Neural progenitor cell (in vitro differentiated cells): Measurements from ENCODE around the gene NBAS. TPM values are rescaled to one million over a fixed set of nuclear protein-coding genes. Genes with fewer than 3 reads are reported as not detected.

Source experiments
- DNase-seq: peaks from one replicate; pipeline ENCODE4 v3.0.0-alpha.2; 2016; ENCODE audit warnings: low spot score
- H2AFZ ChIP-seq: fragments of 200-600 bp; sonication (generic); replicated peaks from 2 replicates; pipeline ENCODE4 v1.6.1; 2016; ENCODE audit warnings: antibody characterized with exemption
- H3F3A ChIP-seq: fragments of 200-600 bp; sonication (generic); 2 replicates; pipeline ENCODE4 v1.6.1; 2016; ENCODE audit warnings: antibody characterized with exemption, low read depth
- H3K27ac ChIP-seq: fragments of 200-600 bp; sonication (generic); 2 replicates; pipeline ENCODE4 v1.5.1; 2016; ENCODE audit warnings: mild to moderate bottlenecking
- H3K27me3 ChIP-seq: fragments of 200-600 bp; sonication (generic); 2 replicates; pipeline ENCODE4 v1.6.1; 2016; ENCODE audit warnings: mild to moderate bottlenecking, moderate library complexity
- H3K36me3 ChIP-seq: fragments of 200-600 bp; sonication (generic); 2 replicates; pipeline ENCODE4 v1.5.1; 2016
- H3K4me1 ChIP-seq: fragments of 200-600 bp; sonication (generic); 2 replicates; pipeline ENCODE4 v1.6.1; 2016; ENCODE audit warnings: mixed run types
- H3K4me2 ChIP-seq: fragments of 200-600 bp; sonication (generic); 2 replicates; pipeline ENCODE4 v1.6.1; 2016
- H3K4me3 ChIP-seq: fragments of 200-600 bp; sonication (generic); 2 replicates; pipeline ENCODE4 v1.5.1; 2016
- H3K79me2 ChIP-seq: fragments of 200-600 bp; sonication (generic); 2 replicates; pipeline ENCODE4 v1.6.1; 2016; ENCODE audit warnings: low read depth
- H3K9ac ChIP-seq: fragments of 200-600 bp; sonication (generic); 2 replicates; pipeline ENCODE4 v1.6.1; 2016
- H3K9me3 ChIP-seq: fragments of 200-600 bp; sonication (generic); 2 replicates; pipeline ENCODE4 v1.5.1; 2016; ENCODE audit warnings: low read depth
- H4K20me1 ChIP-seq: fragments of 200-600 bp; sonication (generic); 2 replicates; pipeline ENCODE4 v1.6.1; 2016; ENCODE audit warnings: low read depth
- H3K27ac Mint-ChIP-seq: 3 replicates; pipeline ENCODE4 v1.8.0; 2021; ENCODE audit warnings: mixed read lengths
- H3K27me3 Mint-ChIP-seq: 2 replicates; pipeline ENCODE4 v1.8.0; 2022; ENCODE audit warnings: low read depth, mild to moderate bottlenecking, inconsistent platforms, moderate library complexity, mixed read lengths; ENCODE audit not compliant: insufficient read depth
- H3K36me3 Mint-ChIP-seq: 3 replicates; pipeline ENCODE4 v1.8.0; 2021; ENCODE audit warnings: mixed read lengths
- H3K4me1 Mint-ChIP-seq: 3 replicates; pipeline ENCODE4 v1.8.0; 2021; ENCODE audit warnings: mixed read lengths
- H3K4me3 Mint-ChIP-seq: 3 replicates; pipeline ENCODE4 v1.8.0; 2021; ENCODE audit warnings: mild to moderate bottlenecking, moderate library complexity, mixed read lengths
- H3K9me3 Mint-ChIP-seq: 3 replicates; pipeline ENCODE4 v1.8.0; 2020; ENCODE audit warnings: mixed read lengths
- EZH2 ChIP-seq: fragments of 200-600 bp; sonication (generic); IDR thresholded peaks from 2 replicates; pipeline ENCODE4 v1.6.1; 2017; ENCODE audit warnings: antibody characterized with exemption, mild to moderate bottlenecking, moderate library complexity
- EZH2phosphoT487 ChIP-seq: fragments of 200-600 bp; sonication (generic); IDR thresholded peaks from 2 replicates; pipeline ENCODE4 v1.6.1; 2017; ENCODE audit warnings: antibody characterized with exemption
- total RNA-seq: library from RNA; depleted of rRNA; stranded (reverse); fragments of >200 nt; gene quantifications from 2 replicates; pipeline ENCODE4 v1.2.3, GENCODE V29; 2015; ENCODE audit warnings: low replicate concordance
- TF ChIP-seq, protein P1 (sequence below): fragments of 200-600 bp; sonication (generic); IDR thresholded peaks from 2 replicates; pipeline ENCODE4 v1.5.1; 2017; ENCODE audit warnings: antibody characterized with exemption, mild to moderate bottlenecking

The NBAS gene
- total RNA-seq, 1 donor from 2014 or later, result 58.0 TPM

DNA sequence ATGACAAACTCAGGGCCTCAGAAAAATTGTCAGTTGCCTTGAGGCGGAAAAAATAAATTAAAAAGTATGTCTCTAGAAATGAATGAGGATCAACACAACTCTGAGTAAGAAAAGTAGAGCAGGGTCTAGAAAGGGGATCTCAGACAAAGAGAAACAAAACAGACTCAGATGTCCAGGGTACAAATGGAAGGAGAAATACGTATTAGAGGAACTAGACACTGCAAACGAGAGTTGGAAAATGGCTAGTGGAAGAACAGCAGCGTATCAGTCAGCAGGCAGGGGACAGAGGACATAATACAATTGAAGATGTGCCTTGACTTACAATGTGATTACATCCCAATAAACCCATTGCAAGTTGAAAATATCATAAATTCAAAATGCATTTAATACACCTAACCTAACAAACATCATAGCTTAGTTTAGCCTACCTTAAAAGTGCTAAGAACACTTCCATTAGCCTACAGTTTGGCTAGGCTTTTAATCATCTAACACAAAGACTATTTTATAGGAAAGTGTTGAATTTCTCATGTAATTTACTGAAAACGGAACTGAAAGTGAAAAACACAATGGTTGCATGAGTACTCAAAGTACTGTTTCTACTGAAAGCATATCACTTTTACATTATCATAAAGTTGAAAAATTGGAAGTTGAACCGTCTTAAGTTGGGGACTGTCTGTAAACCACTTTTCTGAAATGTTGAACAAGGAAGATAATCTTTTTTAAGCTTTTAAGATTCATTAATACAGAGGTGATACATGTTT, 182.8 kb downstream of the NBAS start:
- Mint-ChIP-seq H3K27me3 (no peaks in the 10 kb centered on the region), H3K9me3 (no peaks in the 10 kb centered on the region), H3K36me3 (peaks cover 14% of the 10 kb centered on the region), H3K4me3 (no peak overlapping the region), H3K4me1 (no peaks in the 10 kb centered on the region), H3K27ac (peak overlapping the region; percentile 15)
- Histone ChIP-seq H3K27ac (no peak overlapping the region), H4K20me1 (no peaks in the 10 kb centered on the region), H3K4me3 (no peak overlapping the region), H3K9ac (no peak overlapping the region), H2AFZ (no peak overlapping the region), H3K36me3 (no peaks in the 10 kb centered on the region), H3K4me1 (no peaks in the 10 kb centered on the region), H3F3A (no peaks in the 10 kb centered on the region), H3K27me3 (no peaks in the 10 kb centered on the region), H3K4me2 (no peak overlapping the region), H3K79me2 (no peaks in the 10 kb centered on the region), H3K9me3 (no peaks in the 10 kb centered on the region)
- no peak for DNase-seq
- TF ChIP-seq, protein P1, sequence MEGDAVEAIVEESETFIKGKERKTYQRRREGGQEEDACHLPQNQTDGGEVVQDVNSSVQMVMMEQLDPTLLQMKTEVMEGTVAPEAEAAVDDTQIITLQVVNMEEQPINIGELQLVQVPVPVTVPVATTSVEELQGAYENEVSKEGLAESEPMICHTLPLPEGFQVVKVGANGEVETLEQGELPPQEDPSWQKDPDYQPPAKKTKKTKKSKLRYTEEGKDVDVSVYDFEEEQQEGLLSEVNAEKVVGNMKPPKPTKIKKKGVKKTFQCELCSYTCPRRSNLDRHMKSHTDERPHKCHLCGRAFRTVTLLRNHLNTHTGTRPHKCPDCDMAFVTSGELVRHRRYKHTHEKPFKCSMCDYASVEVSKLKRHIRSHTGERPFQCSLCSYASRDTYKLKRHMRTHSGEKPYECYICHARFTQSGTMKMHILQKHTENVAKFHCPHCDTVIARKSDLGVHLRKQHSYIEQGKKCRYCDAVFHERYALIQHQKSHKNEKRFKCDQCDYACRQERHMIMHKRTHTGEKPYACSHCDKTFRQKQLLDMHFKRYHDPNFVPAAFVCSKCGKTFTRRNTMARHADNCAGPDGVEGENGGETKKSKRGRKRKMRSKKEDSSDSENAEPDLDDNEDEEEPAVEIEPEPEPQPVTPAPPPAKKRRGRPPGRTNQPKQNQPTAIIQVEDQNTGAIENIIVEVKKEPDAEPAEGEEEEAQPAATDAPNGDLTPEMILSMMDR, result no peak
- TF ChIP-seq EZH2 (no peak), EZH2phosphoT487 (no peak)

DNA sequence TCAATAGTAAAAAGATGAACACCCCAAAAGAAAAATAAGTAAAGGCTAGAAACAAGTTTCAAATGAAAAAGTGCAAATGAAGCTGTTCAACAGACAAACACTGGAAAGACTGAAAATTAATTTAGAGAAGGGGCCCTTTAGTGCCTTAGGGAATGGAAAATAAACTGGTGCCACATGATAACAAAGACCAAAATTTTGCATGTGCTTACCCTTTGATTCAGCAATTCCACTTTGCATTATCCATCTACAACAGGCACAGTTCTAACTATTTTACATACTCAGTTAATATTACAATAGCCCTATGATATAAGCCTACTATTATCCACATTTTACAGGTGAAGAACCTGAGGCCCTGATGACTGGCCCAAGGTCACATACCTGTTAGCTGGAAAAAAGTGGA, 183.9 kb downstream of the NBAS start:
- Histone ChIP-seq H3K4me3 (no peak overlapping the region), H3K4me2 (no peak overlapping the region), H2AFZ (no peak overlapping the region), H3K36me3 (no peaks in the 10 kb centered on the region), H3K9me3 (no peaks in the 10 kb centered on the region), H3K4me1 (no peaks in the 10 kb centered on the region), H4K20me1 (no peaks in the 10 kb centered on the region), H3F3A (no peaks in the 10 kb centered on the region), H3K9ac (no peak overlapping the region), H3K27ac (no peak overlapping the region), H3K27me3 (no peaks in the 10 kb centered on the region), H3K79me2 (no peaks in the 10 kb centered on the region)
- H3K4me3 Mint-ChIP-seq, result no peak overlapping the region
- no peaks in the 10 kb centered on the region for H3K9me3 Mint-ChIP-seq
- H3K4me1 Mint-ChIP-seq, result no peaks in the 10 kb centered on the region
- H3K36me3 Mint-ChIP-seq, result peaks cover 10% of the 10 kb centered on the region
- DNase-seq, result no peak
- H3K27me3 Mint-ChIP-seq, result no peaks in the 10 kb centered on the region
- no peak overlapping the region for H3K27ac Mint-ChIP-seq
- TF ChIP-seq EZH2, result no peak
- TF ChIP-seq, protein P1, result no peak
- TF ChIP-seq EZH2phosphoT487, result no peak

DNA sequence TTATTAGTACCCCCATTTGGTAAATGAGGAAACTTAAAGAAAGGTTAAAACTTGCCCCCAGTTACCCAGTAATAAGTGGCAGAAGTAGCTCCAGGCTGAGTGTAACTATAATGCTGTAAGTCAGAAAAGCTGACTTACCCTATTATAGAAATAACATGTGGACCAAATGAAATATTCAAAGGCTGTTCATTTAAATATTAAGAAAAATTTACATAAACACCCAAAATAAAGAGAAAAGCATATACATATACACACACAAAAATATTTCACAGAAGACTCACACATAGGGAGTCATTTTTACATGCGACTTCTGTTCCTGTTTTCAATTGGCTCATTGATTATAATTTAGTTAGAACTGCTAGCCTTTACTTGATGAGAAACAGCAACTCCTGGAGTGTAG, 189.1 kb downstream of the NBAS start:
- Histone ChIP-seq H3K4me1 (no peaks in the 10 kb centered on the region), H3K27ac (no peak overlapping the region), H4K20me1 (no peaks in the 10 kb centered on the region), H3K4me2 (no peak overlapping the region), H3K79me2 (no peaks in the 10 kb centered on the region), H3F3A (no peaks in the 10 kb centered on the region), H3K4me3 (no peak overlapping the region), H3K36me3 (no peaks in the 10 kb centered on the region), H3K9ac (no peak overlapping the region), H2AFZ (no peak overlapping the region), H3K9me3 (no peaks in the 10 kb centered on the region), H3K27me3 (no peaks in the 10 kb centered on the region)
- no peak overlapping the region for H3K4me3 Mint-ChIP-seq
- H3K36me3 Mint-ChIP-seq, result peaks cover 8% of the 10 kb centered on the region
- H3K27ac Mint-ChIP-seq, result no peak overlapping the region
- H3K4me1 Mint-ChIP-seq, result no peaks in the 10 kb centered on the region
- no peaks in the 10 kb centered on the region for H3K27me3 Mint-ChIP-seq
- no peak for DNase-seq
- no peaks in the 10 kb centered on the region for H3K9me3 Mint-ChIP-seq
- TF ChIP-seq, protein P1, result no peak
- TF ChIP-seq EZH2 (no peak), EZH2phosphoT487 (no peak)
